A673 (cell line): ENCODE measurements around the gene NOS1AP. TPM values are rescaled to one million over a fixed set of nuclear protein-coding genes. Genes with fewer than 3 reads are reported as not detected.

ENCODE experiments used
- BruUV-seq: library from RNA; stranded (reverse); fragments of 400-500 nt; replicated peaks from 2 replicates; lab custom pipeline; 2021; lab: Mats Ljungman, UMichigan
- CTCF ChIA-PET: fragments of 300-600 bp; sonication (Branson Sonifier 250); formaldehyde crosslinking; loops from one replicate; lab custom pipeline; 2022; ENCODE audit warnings: antibody characterized with exemption; lab: Charles Lee
- POLR2A ChIA-PET: fragments of 300-600 bp; sonication (Branson Sonifier 250); formaldehyde crosslinking; loops from one replicate; lab custom pipeline; 2022; ENCODE audit warnings: antibody characterized with exemption; ENCODE audit not compliant: low non-redundant PET; lab: Charles Lee
- DNase-seq: peaks from one replicate; pipeline ENCODE4 v3.0.0-alpha.2; 2015; ENCODE audit warnings: low spot score
- H3K27ac ChIP-seq: fragments of 200-600 bp; sonication (generic); 2 replicates; pipeline ENCODE4 v1.5.1; 2016; ENCODE audit warnings: mixed run types, low read depth, mild to moderate bottlenecking, mixed read lengths, antibody characterized with exemption, low read length; ENCODE audit not compliant: poor library complexity, severe bottlenecking
- H3K27me3 ChIP-seq: fragments of 200-600 bp; sonication (generic); replicated peaks from 2 replicates; pipeline ENCODE4 v1.6.1; 2017; ENCODE audit warnings: mixed run types, low read depth, mild to moderate bottlenecking, mixed read lengths, antibody characterized with exemption, low read length; ENCODE audit not compliant: insufficient read depth, poor library complexity
- H3K36me3 ChIP-seq: fragments of 200-600 bp; sonication (generic); 2 replicates; pipeline ENCODE4 v1.6.1; 2016; ENCODE audit warnings: mixed run types, mild to moderate bottlenecking, mixed read lengths, antibody characterized with exemption, low read length; ENCODE audit not compliant: insufficient read depth, poor library complexity, severe bottlenecking
- H3K4me1 ChIP-seq: fragments of 200-600 bp; sonication (generic); 2 replicates; pipeline ENCODE4 v1.6.1; 2017; ENCODE audit warnings: mixed run types, mild to moderate bottlenecking, mixed read lengths, antibody characterized with exemption, low read length; ENCODE audit not compliant: insufficient read depth, poor library complexity, severe bottlenecking
- H3K4me3 ChIP-seq: fragments of 200-600 bp; sonication (generic); 2 replicates; pipeline ENCODE4 v1.5.1; 2016; ENCODE audit warnings: low read depth, mixed run types, mild to moderate bottlenecking, mixed read lengths, low read length; ENCODE audit not compliant: poor library complexity, severe bottlenecking
- H3K9me3 ChIP-seq: fragments of 200-600 bp; sonication (generic); 2 replicates; pipeline ENCODE4 v1.6.1; 2016; ENCODE audit warnings: mixed run types, low read depth, mild to moderate bottlenecking, mixed read lengths, antibody characterized with exemption, low read length; ENCODE audit not compliant: poor library complexity, severe bottlenecking
- CTCF ChIP-seq: fragments of 300-800, 200-600 bp; sonication (generic); conservative IDR thresholded peaks from 2 replicates; pipeline ENCODE4 v1.5.1; 2017; ENCODE audit warnings: low read depth, mild to moderate bottlenecking, antibody characterized with exemption, low read length, moderate library complexity, mixed read lengths
- EZH2 ChIP-seq: fragments of 200-600 bp; sonication (generic); IDR thresholded peaks from 2 replicates; pipeline ENCODE4 v1.6.1; 2017; ENCODE audit warnings: borderline replicate concordance, low read depth, mild to moderate bottlenecking, mixed read lengths, antibody characterized with exemption, low read length; ENCODE audit not compliant: poor library complexity, severe bottlenecking
- intact Hi-C: fragments of 100-400 bp; cut with micrococcal nuclease; formaldehyde crosslinking; loops from one replicate; pipeline ENCODE4 v1.10.0; 2022; ENCODE audit not compliant: unreplicated experiment
- total RNA-seq: library from RNA; stranded (reverse); gene quantifications from 2 replicates; pipeline ENCODE4 v1.2.3, GENCODE V29; 2021

The NOS1AP gene
- total RNA-seq, 1 experiment from 2014 or later: 28.0 TPM

- intact Hi-C loops: no loop called here
- no peaks in the 10 kb centered on the region for H3K36me3 ChIP-seq
- CTCF ChIA-PET: no interaction called here
- no peak for DNase-seq
- H3K27me3 ChIP-seq: no peaks in the 10 kb centered on the region
- no peak for TF ChIP-seq EZH2
- no peak for TF ChIP-seq CTCF
- H3K9me3 ChIP-seq: no peaks in the 10 kb centered on the region
- POLR2A ChIA-PET: no interaction called here
- H3K4me1 ChIP-seq: no peaks in the 10 kb centered on the region
- BruUV-seq: no TSS peak
- no peak overlapping the region for H3K27ac ChIP-seq
- no peak overlapping the region for H3K4me3 ChIP-seq
Observed at GRCh38 chr1:162372159-162373071, 302.9 kb downstream of the NOS1AP start.

- BruUV-seq: no TSS peak
- TF ChIP-seq EZH2 (no peak), CTCF (no peak)
- POLR2A ChIA-PET: no interaction called here
- no peak for DNase-seq
- Histone ChIP-seq H3K27ac (no peak overlapping the region), H3K9me3 (no peaks in the 10 kb centered on the region), H3K27me3 (no peaks in the 10 kb centered on the region), H3K36me3 (no peaks in the 10 kb centered on the region), H3K4me3 (no peak overlapping the region), H3K4me1 (no peaks in the 10 kb centered on the region)
- CTCF ChIA-PET: no interaction called here
- intact Hi-C loops: no loop called here
Observed at GRCh38 chr1:162373072-162373427, 303.6 kb downstream of the NOS1AP start.

- intact Hi-C loops: no loop called here
- TF ChIP-seq CTCF (no peak), EZH2 (no peak)
- Histone ChIP-seq H3K27ac (no peak overlapping the region), H3K4me1 (no peaks in the 10 kb centered on the region), H3K36me3 (no peaks in the 10 kb centered on the region), H3K9me3 (no peaks in the 10 kb centered on the region), H3K27me3 (no peaks in the 10 kb centered on the region), H3K4me3 (no peak overlapping the region)
- no peak for DNase-seq
- ChIA-PET POLR2A (no interaction called here), CTCF (no interaction called here)
- no TSS peak for BruUV-seq
Observed at GRCh38 chr1:162373541-162374260, 304.2 kb downstream of the NOS1AP start.
